Muscle layer of colon (tissue), 2 donors: ENCODE measurements around the gene PLCH2.

Source experiments
- H3K27ac ChIP-seq: one replicate; pipeline ENCODE4 v1.7.0; 2013; ENCODE audit warnings: low read depth, mild to moderate bottlenecking, low read length, moderate library complexity
- H3K27me3 ChIP-seq, 2 donors: one replicate each; pipeline ENCODE4 v1.7.0; 2013; ENCODE audit warnings: low read length in 2 of 2, mild to moderate bottlenecking in 2 of 2; ENCODE audit not compliant: insufficient read depth in 2 of 2, control insufficient read depth in 1 of 2
- H3K36me3 ChIP-seq: one replicate; pipeline ENCODE4 v1.7.0; 2013; ENCODE audit warnings: mild to moderate bottlenecking, low read length; ENCODE audit not compliant: insufficient read depth
- H3K4me1 ChIP-seq: one replicate; pipeline ENCODE4 v1.7.0; 2013; ENCODE audit warnings: mild to moderate bottlenecking, low read length; ENCODE audit not compliant: insufficient read depth
- H3K4me3 ChIP-seq, 2 donors: one replicate each; pipeline ENCODE4 v1.7.0; 2013; ENCODE audit warnings: low read length in 2 of 2, low read depth in 1 of 2, mild to moderate bottlenecking in 1 of 2, moderate library complexity in 1 of 2
- H3K9ac ChIP-seq: one replicate; pipeline ENCODE4 v1.7.0; 2013; ENCODE audit warnings: low read length
- H3K9me3 ChIP-seq: one replicate; pipeline ENCODE4 v1.7.0; 2013; ENCODE audit warnings: mild to moderate bottlenecking, low read length
- donor health status: abdominal sarcoma.
- donor health status: Adenocarcinoma of cecum.

PLCH2 gene

GRCh38 chr1:2463396-2463795 lies 12.7 kb upstream of the PLCH2 start:
- no peak overlapping the region for H3K27ac ChIP-seq
- no peaks in the 10 kb centered on the region for H3K36me3 ChIP-seq
- H3K9ac ChIP-seq: no peak overlapping the region
- no peaks in the 10 kb centered on the region for H3K9me3 ChIP-seq
- H3K4me1 ChIP-seq: no peaks in the 10 kb centered on the region
- H3K4me3 ChIP-seq: no peak overlapping the region
- H3K27me3 ChIP-seq: peaks cover 0 to 58% of the 10 kb centered on the region in 2 donors

GRCh38 chr1:2465371-2466269 lies 10.5 kb upstream of the PLCH2 start:
- H3K36me3 ChIP-seq: no peaks in the 10 kb centered on the region
- H3K27ac ChIP-seq: no peak overlapping the region
- H3K9me3 ChIP-seq: no peaks in the 10 kb centered on the region
- no peaks in the 10 kb centered on the region for H3K4me1 ChIP-seq
- H3K9ac ChIP-seq: no peak overlapping the region
- peaks cover 0 to 67% of the 10 kb centered on the region in 2 donors for H3K27me3 ChIP-seq
- H3K4me3 ChIP-seq: no peak overlapping the region

- no peak overlapping the region for H3K9ac ChIP-seq
- no peaks in the 10 kb centered on the region for H3K36me3 ChIP-seq
- H3K27ac ChIP-seq: no peak overlapping the region
- no peaks in the 10 kb centered on the region for H3K9me3 ChIP-seq
- H3K27me3 ChIP-seq: peaks cover 0 to 73% of the 10 kb centered on the region in 2 donors
- no peak overlapping the region for H3K4me3 ChIP-seq
- no peaks in the 10 kb centered on the region for H3K4me1 ChIP-seq
These were observed 9.8 kb upstream of the PLCH2 start for GRCh38 chr1:2466270-2466665.

- H3K4me1 ChIP-seq: no peaks in the 10 kb centered on the region
- no peaks in the 10 kb centered on the region for H3K36me3 ChIP-seq
- H3K27me3 ChIP-seq: peaks cover 0 to 73% of the 10 kb centered on the region in 2 donors
- H3K9me3 ChIP-seq: no peaks in the 10 kb centered on the region
- H3K27ac ChIP-seq: no peak overlapping the region
- no peak overlapping the region for H3K9ac ChIP-seq
- no peak overlapping the region for H3K4me3 ChIP-seq
These were observed 9.0 kb upstream of the PLCH2 start for GRCh38 chr1:2466958-2467554.

- Histone ChIP-seq H3K27me3 (peaks cover 0 to 71% of the 10 kb centered on the region in 2 donors), H3K4me3 (no peak overlapping the region)
These were observed 8.0 kb upstream of the PLCH2 start for GRCh38 chr1:2468041-2468472.

GRCh38 chr1:2468540-2468939 lies 7.5 kb upstream of the PLCH2 start:
- no peak overlapping the region for H3K4me3 ChIP-seq
- no peak overlapping the region for H3K9ac ChIP-seq
- H3K4me1 ChIP-seq: no peaks in the 10 kb centered on the region
- no peaks in the 10 kb centered on the region for H3K36me3 ChIP-seq
- no peaks in the 10 kb centered on the region for H3K9me3 ChIP-seq
- H3K27ac ChIP-seq: no peak overlapping the region
- H3K27me3 ChIP-seq: peaks cover 0 to 66% of the 10 kb centered on the region in 2 donors

More at GRCh38 chr1:2468041-2468472, 8.0 kb upstream of the PLCH2 start:
- Histone ChIP-seq H3K27ac (no peak overlapping the region), H3K36me3 (no peaks in the 10 kb centered on the region), H3K9ac (no peak overlapping the region), H3K9me3 (no peaks in the 10 kb centered on the region), H3K4me1 (no peaks in the 10 kb centered on the region)

GRCh38 chr1:2469103-2469940 lies 6.8 kb upstream of the PLCH2 start:
- Histone ChIP-seq H3K4me1 (no peaks in the 10 kb centered on the region), H3K9me3 (no peaks in the 10 kb centered on the region), H3K36me3 (no peaks in the 10 kb centered on the region), H3K4me3 (no peak overlapping the region), H3K27ac (no peak overlapping the region), H3K27me3 (peaks cover 0 to 59% of the 10 kb centered on the region in 2 donors), H3K9ac (no peak overlapping the region)

- H3K27ac ChIP-seq: no peak overlapping the region
- no peaks in the 10 kb centered on the region for H3K9me3 ChIP-seq
- H3K9ac ChIP-seq: no peak overlapping the region
- peaks cover 0 to 48% of the 10 kb centered on the region in 2 donors for H3K27me3 ChIP-seq
- H3K36me3 ChIP-seq: no peaks in the 10 kb centered on the region
- H3K4me1 ChIP-seq: no peaks in the 10 kb centered on the region
- H3K4me3 ChIP-seq: no peak overlapping the region
These were observed 5.6 kb upstream of the PLCH2 start for GRCh38 chr1:2470290-2471158.

GRCh38 chr1:2471159-2471471 lies 5.0 kb upstream of the PLCH2 start:
- no peaks in the 10 kb centered on the region for H3K36me3 ChIP-seq
- H3K4me3 ChIP-seq: no peak overlapping the region
- no peak overlapping the region for H3K9ac ChIP-seq
- H3K4me1 ChIP-seq: no peaks in the 10 kb centered on the region
- H3K27me3 ChIP-seq: peaks cover 0 to 42% of the 10 kb centered on the region in 2 donors
- H3K9me3 ChIP-seq: no peaks in the 10 kb centered on the region
- no peak overlapping the region for H3K27ac ChIP-seq

GRCh38 chr1:2471587-2472001 lies 4.5 kb upstream of the PLCH2 start:
- H3K27me3 ChIP-seq: peaks cover 0 to 37% of the 10 kb centered on the region in 2 donors
- no peaks in the 10 kb centered on the region for H3K36me3 ChIP-seq
- H3K27ac ChIP-seq: no peak overlapping the region
- no peak overlapping the region for H3K4me3 ChIP-seq
- H3K4me1 ChIP-seq: no peaks in the 10 kb centered on the region
- H3K9ac ChIP-seq: no peak overlapping the region
- no peaks in the 10 kb centered on the region for H3K9me3 ChIP-seq
